Activated T-helper 1 cell treated with anti-CD3 and anti-CD28 coated beads, Interleukin-12 subunit alpha, Interleukin-12 subunit beta, Interleukin-2, Interleukin-4 antibody, amounts not matched to agents 30 ng/mL and 10 ng/mL and 1 ng/mL, durations not matched to agents 14 hours and 24 hours and 36 hours (primary cell): Measurements from ENCODE around the gene CCDC88C. TPM values are rescaled to one million over a fixed set of nuclear protein-coding genes. Genes with fewer than 3 reads are reported as not detected.

Source experiments
- DNase-seq: peaks from one replicate; pipeline ENCODE4 v3.0.0; 2021; ENCODE audit warnings: low spot score
- H3K27ac Mint-ChIP-seq: one replicate; pipeline ENCODE4 v1.8.0; 2021; ENCODE audit warnings: mild to moderate bottlenecking, mixed read lengths
- H3K27me3 Mint-ChIP-seq: one replicate; pipeline ENCODE4 v1.8.0; 2022; ENCODE audit warnings: mild to moderate bottlenecking, moderate library complexity, mixed read lengths; ENCODE audit not compliant: insufficient read depth
- H3K36me3 Mint-ChIP-seq: one replicate; pipeline ENCODE4 v1.8.0; 2021; ENCODE audit warnings: low read depth, mixed read lengths
- H3K4me1 Mint-ChIP-seq: one replicate; pipeline ENCODE4 v1.8.0; 2021; ENCODE audit warnings: low read depth, mixed read lengths
- H3K4me3 Mint-ChIP-seq: one replicate; pipeline ENCODE4 v1.8.0; 2021; ENCODE audit warnings: mild to moderate bottlenecking, moderate library complexity, mixed read lengths
- H3K9me3 Mint-ChIP-seq: one replicate; pipeline ENCODE4 v1.8.0; 2021; ENCODE audit warnings: mixed read lengths
- intact Hi-C: fragments of 100-400 bp; cut with micrococcal nuclease; formaldehyde crosslinking; loops from one replicate; pipeline ENCODE4 v1.15.1; 2024
- total RNA-seq: library from RNA; stranded (reverse); gene quantifications from 2 replicates; pipeline ENCODE4 v1.2.3, GENCODE V29; 2022

The CCDC88C gene
- total RNA-seq, 1 donor from 2014 or later = 85.9 TPM

DNA sequence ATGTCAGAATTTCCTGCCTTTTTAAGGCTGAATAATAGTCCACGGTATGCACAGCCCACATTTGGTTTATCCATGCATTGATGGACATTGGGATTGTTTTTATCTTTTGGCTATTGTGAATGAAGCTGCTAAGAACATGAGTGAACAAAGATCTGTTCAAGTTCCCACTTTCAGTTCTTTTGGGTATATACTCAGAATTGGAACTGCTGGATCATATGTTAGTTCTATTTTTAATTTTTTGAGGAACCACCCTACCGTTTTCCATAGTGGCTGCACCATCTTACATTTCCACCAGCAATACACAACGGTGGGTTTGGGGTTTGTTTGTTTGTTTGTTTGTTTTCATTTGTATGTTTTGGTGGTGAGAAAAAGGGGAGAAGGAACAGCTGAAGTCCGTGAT, 179.5 kb downstream of the CCDC88C start:
- intact Hi-C loops = no loop called here

GRCh38 chr14:91237219-91237618, 180.4 kb downstream of the CCDC88C start:
- Mint-ChIP-seq H3K36me3 (peaks cover 43% of the 10 kb centered on the region), H3K27me3 (no peaks in the 10 kb centered on the region), H3K4me3 (no peak overlapping the region), H3K27ac (no peak overlapping the region), H3K9me3 (no peaks in the 10 kb centered on the region), H3K4me1 (peaks cover 66% of the 10 kb centered on the region)
- no peak for DNase-seq
- intact Hi-C loops = no loop called here

More for the DNA sequence above, 179.5 kb downstream of the CCDC88C start:
- Mint-ChIP-seq H3K4me1 (peaks cover 70% of the 10 kb centered on the region), H3K36me3 (peaks cover 39% of the 10 kb centered on the region), H3K27me3 (no peaks in the 10 kb centered on the region), H3K4me3 (no peak overlapping the region), H3K27ac (peak overlapping the region; percentile 65), H3K9me3 (no peaks in the 10 kb centered on the region)
- no peak for DNase-seq

DNA sequence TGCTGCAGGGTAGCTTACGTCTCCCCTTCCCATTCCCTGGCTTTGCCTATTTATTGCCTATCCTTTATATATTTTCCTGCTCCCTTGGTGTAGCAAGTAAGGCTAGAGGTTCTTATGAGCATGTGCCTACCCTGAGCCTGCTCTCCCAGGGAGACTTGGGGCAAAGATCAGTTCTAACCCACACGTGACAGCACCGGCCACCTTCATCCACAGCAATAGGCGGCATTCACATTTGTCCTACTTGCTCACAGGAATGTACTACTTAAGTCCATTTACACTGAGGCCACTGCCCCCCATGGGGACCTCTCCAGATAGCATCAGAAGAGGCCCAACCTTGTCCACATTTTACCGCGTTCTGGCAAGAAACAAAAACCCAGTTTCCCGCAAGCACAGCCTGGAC, 181.8 kb downstream of the CCDC88C start:
- Mint-ChIP-seq H3K27me3 (no peaks in the 10 kb centered on the region), H3K4me1 (peaks cover 67% of the 10 kb centered on the region), H3K36me3 (peaks cover 47% of the 10 kb centered on the region), H3K9me3 (peaks cover 9% of the 10 kb centered on the region), H3K27ac (peak overlapping the region; percentile 6), H3K4me3 (no peak overlapping the region)
- DNase-seq = no peak
- intact Hi-C loops = no loop called here

DNA sequence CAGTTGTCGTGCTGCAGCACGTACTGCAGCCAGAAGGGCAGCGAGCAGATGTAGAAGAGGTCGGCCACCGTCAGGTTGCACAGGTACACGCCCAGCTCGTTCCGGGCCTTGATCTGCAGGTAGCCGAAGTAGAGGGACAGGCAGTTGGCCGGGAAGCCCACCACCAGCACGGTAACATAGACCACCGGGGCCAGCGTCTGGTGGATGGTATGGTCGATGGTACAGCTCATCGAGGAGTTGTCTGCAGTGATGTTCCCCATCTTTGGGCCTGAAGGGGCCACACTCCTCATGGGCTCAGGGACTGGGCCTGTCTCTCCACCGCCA, 182.9 kb downstream of the CCDC88C start:
- DNase-seq = no peak
- Mint-ChIP-seq H3K36me3 (peaks cover 52% of the 10 kb centered on the region), H3K4me3 (no peak overlapping the region), H3K27me3 (no peaks in the 10 kb centered on the region), H3K27ac (peak overlapping the region; percentile 59), H3K4me1 (peaks cover 65% of the 10 kb centered on the region), H3K9me3 (peaks cover 12% of the 10 kb centered on the region)
- intact Hi-C loops = no loop called here

GRCh38 chr14:91233936-91234790, 183.5 kb downstream of the CCDC88C start:
- Mint-ChIP-seq H3K27me3 (no peaks in the 10 kb centered on the region), H3K9me3 (peaks cover 12% of the 10 kb centered on the region), H3K4me1 (peaks cover 65% of the 10 kb centered on the region), H3K36me3 (peaks cover 47% of the 10 kb centered on the region), H3K4me3 (no peak overlapping the region), H3K27ac (peak overlapping the region; percentile 59)
- intact Hi-C loops = no loop called here
- no peak for DNase-seq

DNA sequence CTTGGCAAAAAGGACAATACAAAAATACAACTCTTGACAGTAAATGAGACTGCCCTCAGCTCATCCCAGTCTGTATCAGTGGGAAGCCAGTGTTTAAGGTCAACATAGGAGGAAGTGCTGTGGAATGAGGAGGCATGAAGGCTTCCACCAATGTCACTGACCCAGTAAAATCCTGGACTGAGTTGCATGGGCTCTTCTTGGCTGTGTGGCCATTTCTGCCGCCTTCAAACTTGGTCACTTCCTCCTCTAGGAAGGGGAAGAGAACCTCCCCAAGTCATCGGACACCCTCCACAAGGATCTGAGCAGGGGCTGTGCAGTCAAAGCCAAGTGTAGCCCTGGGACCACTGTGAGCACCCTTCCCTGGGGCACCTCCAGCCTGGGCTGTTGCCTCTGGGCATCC, 185.0 kb downstream of the CCDC88C start:
- intact Hi-C loops = no loop called here
- H3K4me1 Mint-ChIP-seq = peaks cover 65% of the 10 kb centered on the region
- H3K27ac Mint-ChIP-seq = peak overlapping the region; percentile 78

GRCh38 chr14:91232052-91232451, 185.6 kb downstream of the CCDC88C start:
- no peak for DNase-seq
- peaks cover 34% of the 10 kb centered on the region for H3K36me3 Mint-ChIP-seq
- no peaks in the 10 kb centered on the region for H3K27me3 Mint-ChIP-seq
- H3K4me1 Mint-ChIP-seq = peaks cover 70% of the 10 kb centered on the region
- intact Hi-C loops = no loop called here
- peaks cover 12% of the 10 kb centered on the region for H3K9me3 Mint-ChIP-seq
- peak overlapping the region; percentile 80 for H3K4me3 Mint-ChIP-seq
- H3K27ac Mint-ChIP-seq = peak overlapping the region; percentile 100

More for the DNA sequence above, 185.0 kb downstream of the CCDC88C start:
- H3K4me3 Mint-ChIP-seq = peak overlapping the region; percentile 43
- no peak for DNase-seq
- H3K27me3 Mint-ChIP-seq = no peaks in the 10 kb centered on the region
- H3K36me3 Mint-ChIP-seq = peaks cover 37% of the 10 kb centered on the region
- peaks cover 12% of the 10 kb centered on the region for H3K9me3 Mint-ChIP-seq

- intact Hi-C loops = no loop called here
- Mint-ChIP-seq H3K4me3 (peak overlapping the region; percentile 80), H3K36me3 (peaks cover 32% of the 10 kb centered on the region), H3K27ac (peak overlapping the region; percentile 100), H3K4me1 (peaks cover 76% of the 10 kb centered on the region), H3K9me3 (peaks cover 12% of the 10 kb centered on the region), H3K27me3 (no peaks in the 10 kb centered on the region)
- DNase-seq = no peak
Measured at GRCh38 chr14:91231446-91231845, 186.2 kb downstream of the CCDC88C start.

DNA sequence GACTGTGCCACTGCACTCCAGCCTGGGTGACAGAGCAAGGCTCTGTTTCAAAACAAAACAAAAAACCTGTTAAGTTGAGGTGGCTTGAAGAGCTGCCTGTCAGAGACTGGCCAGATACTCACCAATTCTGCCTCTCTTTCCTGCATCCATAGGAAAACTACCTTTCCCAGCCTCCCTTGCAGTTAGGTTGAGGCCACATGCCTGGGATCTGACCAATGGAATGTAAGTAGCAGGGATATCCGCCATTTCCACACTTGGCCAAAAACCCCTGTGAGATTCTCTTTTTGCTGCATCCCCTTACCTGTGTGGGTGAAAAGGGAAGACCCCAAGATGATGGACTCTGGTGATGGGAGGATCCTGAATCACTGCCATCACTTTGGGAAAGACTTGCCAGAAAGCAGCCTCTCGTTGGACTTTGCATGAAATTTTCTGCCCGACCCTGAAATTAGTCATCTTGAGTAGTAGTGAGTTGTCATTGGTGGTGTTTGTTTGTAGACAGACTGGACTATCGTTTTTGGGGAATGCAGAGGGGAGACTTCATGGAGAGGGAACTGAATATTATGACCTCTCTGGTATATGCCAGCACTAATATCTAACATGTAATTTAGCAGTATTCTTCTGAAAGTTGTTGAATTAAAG, 187.1 kb downstream of the CCDC88C start:
- intact Hi-C loops = no loop called here
- H3K27me3 Mint-ChIP-seq = no peaks in the 10 kb centered on the region
- no peak for DNase-seq
- H3K36me3 Mint-ChIP-seq = peaks cover 35% of the 10 kb centered on the region
- peaks cover 78% of the 10 kb centered on the region for H3K4me1 Mint-ChIP-seq
- H3K4me3 Mint-ChIP-seq = peak overlapping the region; percentile 80
- peaks cover 12% of the 10 kb centered on the region for H3K9me3 Mint-ChIP-seq
- H3K27ac Mint-ChIP-seq = peak overlapping the region; percentile 100

GRCh38 chr14:91229743-91230200, 187.8 kb downstream of the CCDC88C start:
- peaks cover 82% of the 10 kb centered on the region for H3K4me1 Mint-ChIP-seq
- intact Hi-C loops = loop anchor here (1.0 to 10.0 kb wide), 6 partner anchors 187 to 635 kb away; partner anchors contain the start of genes CCDC88C and TC2N
- H3K27ac Mint-ChIP-seq = peak overlapping the region; percentile 100
- H3K9me3 Mint-ChIP-seq = peaks cover 12% of the 10 kb centered on the region
- no peaks in the 10 kb centered on the region for H3K27me3 Mint-ChIP-seq
- H3K4me3 Mint-ChIP-seq = peak overlapping the region; percentile 80
- H3K36me3 Mint-ChIP-seq = peaks cover 39% of the 10 kb centered on the region
- peak; percentile 78 for DNase-seq

DNA sequence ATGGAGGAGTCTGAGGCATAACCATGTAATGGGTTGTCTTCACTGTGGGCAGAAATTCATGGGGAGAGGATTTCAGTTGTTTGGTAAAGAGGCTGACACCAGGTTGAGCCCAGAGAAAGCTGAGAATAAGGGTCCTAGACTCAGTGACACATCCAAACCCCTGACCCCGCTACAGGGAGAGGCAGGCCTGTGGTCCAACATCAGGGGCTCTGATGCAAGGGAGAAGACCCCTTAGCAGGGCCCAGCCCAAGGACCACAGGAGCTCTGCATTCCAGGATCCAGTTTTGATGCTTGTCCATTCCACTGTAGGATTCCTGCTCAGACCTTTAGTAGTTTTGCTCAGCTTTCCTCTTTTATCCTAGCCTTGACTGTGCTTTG, 188.6 kb downstream of the CCDC88C start:
- Mint-ChIP-seq H3K4me1 (peaks cover 83% of the 10 kb centered on the region), H3K9me3 (peaks cover 12% of the 10 kb centered on the region), H3K4me3 (peak overlapping the region; percentile 80), H3K27me3 (no peaks in the 10 kb centered on the region), H3K36me3 (peaks cover 34% of the 10 kb centered on the region), H3K27ac (peak overlapping the region; percentile 100)
- DNase-seq = no peak
- intact Hi-C loops = loop anchor here (1.0 to 10.0 kb wide), 6 partner anchors 188 to 636 kb away; partner anchors contain the start of genes CCDC88C and TC2N

GRCh38 chr14:91228112-91229004, 189.3 kb downstream of the CCDC88C start:
- H3K27ac Mint-ChIP-seq = peak overlapping the region; percentile 100
- peaks cover 36% of the 10 kb centered on the region for H3K36me3 Mint-ChIP-seq
- H3K4me1 Mint-ChIP-seq = peaks cover 89% of the 10 kb centered on the region
- intact Hi-C loops = loop anchor here (1.0 to 10.0 kb wide), 16 partner anchors 15 to 845 kb away; partner anchors contain the start of genes CCDC88C, RPS6KA5 and TC2N
- peaks cover 14% of the 10 kb centered on the region for H3K9me3 Mint-ChIP-seq
- peak overlapping the region; percentile 80 for H3K4me3 Mint-ChIP-seq
- peak; percentile 87 for DNase-seq
- no peaks in the 10 kb centered on the region for H3K27me3 Mint-ChIP-seq
